HG02970 (cell line): ENCODE measurements around the gene SYNJ2.

Experiments
- ATAC-seq: cut with Tn5 transposase; IDR thresholded peaks from one replicate; pipeline ENCODE4 v1.9.1; 2021; ENCODE audit warnings: mild to moderate bottlenecking, moderate library complexity, moderate number of reproducible peaks; ENCODE audit not compliant: unreplicated experiment, low FRiP score

The SYNJ2 gene

DNA sequence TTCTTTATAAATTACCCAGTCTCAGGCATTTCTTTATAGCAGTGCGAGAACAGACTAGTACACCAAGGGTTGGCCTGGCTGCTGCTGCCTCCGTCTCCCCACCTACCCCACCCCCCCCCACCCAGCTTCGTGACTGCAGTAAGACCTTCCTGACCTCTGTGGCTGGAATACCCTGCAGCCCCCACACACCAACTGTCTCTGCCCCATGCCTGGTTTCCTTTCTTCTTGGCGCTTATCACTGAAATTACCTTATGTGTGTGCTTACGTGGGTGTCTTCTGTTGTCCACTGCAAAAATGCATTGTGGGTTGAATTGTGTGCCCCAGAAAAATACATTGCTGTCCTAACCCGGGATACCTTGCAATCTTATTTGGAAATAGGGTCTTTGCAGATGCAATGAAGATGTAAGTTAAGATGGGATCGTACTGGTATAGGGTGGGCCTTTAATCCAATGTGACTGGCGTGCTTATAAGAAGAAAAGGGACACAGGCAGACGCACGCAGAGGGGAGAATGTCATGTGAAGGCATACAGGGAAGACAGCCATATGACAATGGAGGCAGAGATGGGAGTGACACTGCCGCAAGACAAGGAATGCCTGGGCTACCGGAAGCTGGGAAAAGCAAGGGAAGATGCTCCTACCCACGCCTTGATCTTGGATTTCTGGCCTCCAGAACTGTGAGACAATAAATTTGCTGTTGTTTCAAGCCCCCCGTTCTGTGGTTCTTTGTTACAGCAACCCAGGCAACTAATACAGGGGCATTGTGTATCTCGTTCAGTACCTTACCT is 15.4 kb downstream of the SYNJ2 start:
- no peak for ATAC-seq

DNA sequence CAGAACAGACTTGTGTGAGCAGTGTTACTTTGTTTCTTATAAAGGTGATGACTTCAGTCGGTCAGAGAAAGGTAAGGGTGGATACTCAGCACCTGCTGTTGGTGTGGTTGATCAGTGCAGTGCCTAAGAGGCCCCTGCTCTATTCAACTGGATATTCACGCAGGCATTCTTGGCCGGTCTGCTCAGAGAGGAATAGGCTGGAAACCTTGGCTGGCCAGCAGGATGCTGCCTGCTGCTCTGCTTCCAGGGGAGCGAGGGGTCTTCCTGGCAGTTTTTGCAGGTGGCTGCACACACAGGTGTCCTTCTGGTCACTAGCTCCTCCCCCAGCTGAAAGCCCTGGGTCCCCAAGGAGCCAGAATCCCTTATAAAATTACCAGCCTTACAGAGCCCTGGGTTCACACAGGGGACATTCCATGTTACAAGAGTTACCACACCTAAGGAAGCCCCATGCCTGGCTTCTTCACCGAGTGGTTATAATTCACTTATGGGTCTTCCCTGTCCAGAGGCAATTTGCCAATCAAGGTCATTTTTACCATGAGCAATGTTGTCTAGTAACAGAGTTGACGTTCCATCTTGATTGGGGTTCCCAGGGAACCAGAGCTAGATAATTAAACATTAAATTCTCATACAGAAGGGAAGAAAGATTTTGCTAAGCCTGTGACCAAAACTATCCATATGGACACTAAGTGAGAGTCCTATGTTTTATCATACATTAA is 16.4 kb downstream of the SYNJ2 start:
- ATAC-seq: no peak

DNA sequence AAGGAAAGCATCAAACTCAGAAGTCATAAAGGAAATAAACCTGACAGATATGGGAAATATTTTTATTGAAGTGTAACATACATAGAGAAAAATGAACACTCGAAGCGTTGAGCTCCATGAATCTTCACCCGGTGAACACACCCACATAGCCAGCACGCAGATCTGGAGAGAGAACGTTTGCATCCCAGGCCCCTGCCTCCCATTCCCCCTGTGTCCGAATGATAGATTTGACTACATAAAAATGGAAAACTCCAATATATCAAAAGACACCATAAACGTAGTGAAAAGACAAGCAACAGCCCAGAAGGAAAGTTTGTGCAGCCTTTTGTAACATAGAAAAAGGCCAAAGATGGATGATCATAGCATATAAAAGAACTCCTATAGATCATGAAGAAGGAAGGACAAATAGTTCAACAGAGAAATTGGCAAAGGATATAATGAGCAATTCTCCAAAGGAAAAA is 17.1 kb downstream of the SYNJ2 start:
- ATAC-seq: no peak

DNA sequence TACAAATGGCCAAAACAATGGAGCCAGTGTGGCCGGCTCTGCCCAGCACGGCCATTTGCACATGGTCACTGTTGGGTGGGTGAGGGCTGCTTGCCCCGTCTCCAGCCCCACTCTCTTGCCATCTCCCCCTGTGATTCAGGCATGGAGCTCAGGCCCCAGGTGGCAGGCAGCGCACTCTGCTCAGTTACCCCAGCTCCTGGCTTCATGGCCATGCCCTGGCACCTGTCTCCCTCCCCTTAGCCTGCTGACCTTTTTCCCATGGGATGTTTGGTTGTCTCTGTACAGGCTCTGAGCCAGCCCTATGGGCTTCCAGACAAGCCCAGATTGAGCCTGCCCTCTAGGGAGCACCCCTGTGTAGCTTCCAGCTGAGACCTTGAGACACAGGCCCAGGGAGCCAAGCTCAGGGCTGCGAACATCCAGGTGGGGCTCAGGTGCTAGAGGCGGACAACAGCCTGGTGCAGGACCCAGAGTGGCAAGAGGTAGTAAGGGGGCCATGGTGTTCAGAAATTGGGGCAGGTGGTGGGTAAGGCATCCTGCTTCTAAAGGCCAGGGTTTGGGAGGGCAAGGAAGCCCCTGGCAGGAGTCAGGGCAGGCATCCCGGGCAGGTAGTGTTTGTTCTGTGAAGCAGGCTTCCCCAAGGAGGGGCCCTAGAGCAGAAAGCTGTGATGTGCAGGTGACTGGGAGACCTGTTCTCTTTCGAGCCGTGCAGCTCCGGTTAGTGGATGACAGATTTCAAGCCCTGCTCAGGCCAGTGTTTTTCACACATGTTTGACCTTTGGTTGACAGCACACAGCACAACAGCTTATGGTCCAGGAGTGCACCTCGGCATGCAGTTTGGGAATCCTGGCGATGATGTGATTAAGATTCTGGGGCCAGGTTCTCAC is 17.7 kb downstream of the SYNJ2 start:
- no peak for ATAC-seq

DNA sequence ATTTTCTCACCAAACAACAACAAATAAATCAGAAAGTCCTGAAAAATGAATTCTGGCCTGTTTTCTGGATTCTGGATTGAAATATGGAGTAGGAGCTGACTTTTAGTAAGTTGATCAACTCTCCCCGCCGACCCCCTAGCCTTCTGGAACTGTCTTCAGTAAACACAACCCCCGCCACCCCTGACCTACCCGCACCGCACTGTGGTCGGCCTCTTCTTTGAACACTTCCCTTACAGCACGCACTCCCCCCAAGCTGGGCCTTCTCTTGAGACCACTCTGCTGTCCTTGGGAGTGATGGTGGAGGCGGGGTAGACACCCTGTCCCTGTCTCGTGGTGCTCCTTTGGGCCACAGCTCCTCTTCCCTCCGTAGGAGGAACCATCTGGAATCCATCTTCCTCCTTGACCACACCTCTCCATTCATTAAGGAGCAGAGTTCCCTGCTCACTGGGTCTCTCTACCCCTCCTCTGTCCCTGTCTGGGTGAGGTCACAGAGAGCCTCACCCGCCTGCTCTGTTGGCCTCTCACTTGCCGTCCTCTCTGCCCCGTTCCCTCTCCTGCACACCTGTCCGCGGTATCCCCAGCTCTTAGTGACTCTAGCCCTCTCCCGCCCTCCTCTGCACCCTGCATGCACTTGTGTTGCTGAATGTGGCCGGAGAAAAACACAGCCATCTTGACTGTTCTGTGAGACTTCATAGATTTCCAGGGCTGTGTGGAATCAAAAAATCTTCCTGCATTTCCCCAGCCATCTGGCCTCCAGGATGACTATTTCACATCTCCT is 19.1 kb downstream of the SYNJ2 start:
- no peak for ATAC-seq

DNA sequence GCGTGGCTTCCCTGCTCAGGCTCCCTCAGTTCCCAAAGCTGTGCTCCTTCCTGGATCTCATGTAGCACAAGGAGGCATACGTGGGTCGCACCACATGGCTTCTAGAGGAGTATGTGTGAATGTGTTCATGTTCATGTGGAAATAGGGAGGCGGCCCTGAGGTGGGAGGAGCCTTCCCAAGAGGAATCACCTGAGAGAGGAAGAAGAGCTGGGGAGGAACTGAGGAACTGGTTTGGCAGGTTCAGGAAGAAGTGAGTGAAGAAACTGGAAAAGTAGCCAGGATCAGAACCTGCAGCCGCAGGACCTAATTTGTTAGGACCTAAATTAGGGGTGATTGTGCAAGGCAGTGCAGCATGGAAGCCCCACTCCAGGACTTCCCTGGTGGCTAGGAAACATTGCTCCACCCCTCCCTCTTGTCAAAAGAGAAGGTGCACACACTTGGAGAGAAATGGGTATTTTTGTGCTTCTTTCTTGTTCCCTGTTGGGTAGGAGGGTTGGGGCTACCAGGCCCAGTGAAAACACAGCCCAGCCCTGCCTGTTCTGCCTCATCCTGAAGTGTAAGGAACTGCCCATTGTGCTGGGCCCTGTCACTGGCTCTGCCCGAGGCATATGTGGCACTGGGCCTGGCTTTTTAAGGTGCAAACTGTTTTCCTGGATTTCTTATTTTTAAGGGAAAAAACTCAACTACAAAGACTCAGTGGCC is 20.7 kb downstream of the SYNJ2 start:
- no peak for ATAC-seq

DNA sequence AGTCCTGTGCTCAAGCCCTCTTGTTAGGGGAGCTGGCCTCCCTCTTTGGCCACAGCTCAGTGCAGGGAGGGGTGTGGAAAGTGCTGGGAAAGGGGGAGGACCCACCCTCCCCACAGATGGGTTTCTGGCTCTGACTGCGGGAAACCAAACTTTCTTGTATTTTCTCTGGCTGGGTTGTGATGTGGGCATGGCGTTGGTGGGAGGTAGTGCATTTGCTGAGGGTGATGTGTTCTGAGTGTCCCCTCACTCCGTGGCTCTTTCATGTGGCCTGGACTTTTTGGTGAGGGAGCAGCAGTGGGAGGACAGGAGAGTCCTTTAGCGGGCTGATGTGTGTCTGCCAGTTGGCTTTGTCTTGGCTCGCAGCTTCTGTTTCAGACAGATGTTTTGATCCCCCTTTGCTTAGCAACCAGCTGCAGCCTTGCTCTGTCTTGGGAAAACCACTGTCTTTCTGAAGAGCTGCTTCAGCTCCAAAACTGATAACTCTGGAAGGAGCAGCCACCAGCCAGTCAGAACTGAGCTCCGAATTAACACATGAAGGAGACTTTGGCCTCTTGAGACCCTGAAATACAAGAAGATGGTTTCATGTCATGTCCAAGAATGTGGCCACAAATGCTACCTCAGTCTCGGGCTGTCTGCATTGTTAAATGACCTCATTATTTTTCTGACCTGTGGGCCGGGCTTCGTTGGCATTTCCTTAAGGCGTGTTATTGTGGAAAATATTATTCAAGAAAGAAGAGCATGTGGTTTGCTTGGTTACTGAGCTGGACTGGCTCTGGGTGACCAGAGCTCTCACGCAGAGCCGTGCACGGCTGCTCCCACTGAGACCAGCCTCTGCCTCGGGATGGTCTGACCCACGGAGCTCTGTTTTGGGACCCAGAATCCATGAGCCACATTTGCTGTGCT is 21.5 kb downstream of the SYNJ2 start:
- ATAC-seq: no peak

DNA sequence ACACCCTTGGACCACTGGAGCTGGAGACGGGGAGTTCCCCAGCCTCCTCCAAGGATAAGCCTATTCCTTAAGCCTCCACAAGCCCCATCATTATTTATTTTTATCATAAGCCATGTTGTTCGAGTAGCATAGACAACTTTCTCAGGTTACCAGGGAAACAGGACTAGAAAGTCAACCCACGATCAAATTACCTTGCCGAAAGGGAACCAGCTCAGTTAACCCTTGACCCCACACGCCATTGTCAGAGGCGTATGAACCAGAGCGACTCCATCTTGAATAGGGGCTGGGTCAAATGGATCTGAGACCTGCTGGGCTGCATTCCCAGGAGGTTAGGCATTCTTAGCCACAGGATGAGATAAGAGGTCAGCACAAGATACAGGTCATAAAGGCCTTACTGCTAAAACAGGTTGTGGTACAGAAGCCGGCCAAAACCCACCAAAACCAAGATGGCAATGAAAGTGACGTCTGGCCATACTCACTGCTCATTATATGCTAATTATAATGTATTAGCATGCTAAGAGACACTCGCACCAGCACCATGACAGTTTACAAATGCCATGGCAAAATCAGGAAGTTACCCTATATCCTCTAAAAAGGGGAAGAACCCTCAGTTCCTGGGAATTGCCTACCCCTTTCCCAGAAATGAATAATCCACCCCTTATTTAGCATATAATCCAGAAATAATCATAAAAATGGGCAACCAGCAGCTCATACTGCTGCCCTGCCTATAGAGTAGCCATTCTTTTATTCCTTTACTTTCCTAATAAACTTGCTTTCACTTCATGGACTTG is 22.4 kb downstream of the SYNJ2 start:
- no peak for ATAC-seq

DNA sequence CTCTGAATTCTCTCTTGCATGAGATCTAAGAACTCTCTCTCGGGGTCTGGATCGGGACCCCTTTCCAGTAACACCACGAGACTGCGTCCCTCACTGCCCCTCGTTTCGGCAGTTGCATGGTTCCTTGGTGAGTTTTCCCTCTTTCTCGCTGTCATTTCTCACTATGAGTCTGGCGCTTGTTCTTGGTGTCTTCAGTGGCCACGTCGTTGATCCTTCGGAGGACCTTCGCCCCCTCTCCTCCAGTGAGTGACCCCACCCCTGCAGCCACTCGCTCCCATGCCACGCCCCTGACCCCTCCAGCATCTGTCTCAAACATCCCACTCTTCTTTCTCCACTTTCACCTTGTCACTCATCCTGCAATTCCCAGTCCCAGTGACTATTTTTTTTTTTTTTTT is 23.0 kb downstream of the SYNJ2 start:
- no peak for ATAC-seq

DNA sequence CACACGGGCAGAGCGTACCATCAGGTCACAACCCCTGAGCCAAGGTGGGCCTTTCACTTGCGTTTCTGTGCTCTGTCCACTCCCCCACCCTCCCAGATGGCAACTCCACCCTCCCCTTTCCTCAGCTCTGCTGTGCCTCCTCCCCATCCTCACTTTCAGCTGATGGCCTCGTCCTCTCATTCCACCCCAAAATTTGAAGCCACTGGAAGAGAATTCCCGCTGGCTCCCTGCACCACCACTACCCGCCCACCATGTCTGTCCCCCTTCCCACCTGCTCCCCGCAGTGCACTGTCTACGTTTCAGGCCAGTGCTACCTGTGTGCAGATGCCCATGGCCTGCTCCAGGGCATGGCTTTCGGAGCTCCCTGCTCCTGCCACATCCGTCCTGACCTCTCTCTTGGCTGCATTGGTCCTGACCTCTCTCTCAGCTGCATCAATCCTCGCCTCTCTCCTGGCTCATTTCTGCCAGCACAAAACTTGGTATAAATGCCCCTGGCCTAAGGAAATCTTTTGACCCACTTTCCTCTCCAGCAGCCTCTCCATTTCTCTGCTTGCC is 24.0 kb downstream of the SYNJ2 start:
- no peak for ATAC-seq

DNA sequence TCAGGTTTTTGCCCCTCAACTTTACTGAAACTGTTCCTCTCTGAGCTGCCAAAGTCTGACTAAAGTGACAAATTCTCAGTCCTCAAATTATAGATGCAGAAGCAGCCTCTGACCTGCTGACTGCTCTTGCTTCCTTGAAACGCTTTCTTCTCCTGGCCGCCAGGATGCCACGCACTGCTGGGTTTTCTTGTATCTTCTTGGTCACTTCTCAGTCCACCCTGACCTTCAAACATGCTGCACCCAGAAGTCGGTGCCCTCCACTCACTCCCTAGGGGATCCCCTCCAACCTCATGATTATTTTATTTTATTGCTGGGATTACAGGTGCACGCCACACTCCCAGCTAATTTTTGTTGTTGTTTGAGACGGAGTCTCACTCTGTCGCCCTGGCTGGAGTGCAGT is 24.7 kb downstream of the SYNJ2 start:
- no peak for ATAC-seq

DNA sequence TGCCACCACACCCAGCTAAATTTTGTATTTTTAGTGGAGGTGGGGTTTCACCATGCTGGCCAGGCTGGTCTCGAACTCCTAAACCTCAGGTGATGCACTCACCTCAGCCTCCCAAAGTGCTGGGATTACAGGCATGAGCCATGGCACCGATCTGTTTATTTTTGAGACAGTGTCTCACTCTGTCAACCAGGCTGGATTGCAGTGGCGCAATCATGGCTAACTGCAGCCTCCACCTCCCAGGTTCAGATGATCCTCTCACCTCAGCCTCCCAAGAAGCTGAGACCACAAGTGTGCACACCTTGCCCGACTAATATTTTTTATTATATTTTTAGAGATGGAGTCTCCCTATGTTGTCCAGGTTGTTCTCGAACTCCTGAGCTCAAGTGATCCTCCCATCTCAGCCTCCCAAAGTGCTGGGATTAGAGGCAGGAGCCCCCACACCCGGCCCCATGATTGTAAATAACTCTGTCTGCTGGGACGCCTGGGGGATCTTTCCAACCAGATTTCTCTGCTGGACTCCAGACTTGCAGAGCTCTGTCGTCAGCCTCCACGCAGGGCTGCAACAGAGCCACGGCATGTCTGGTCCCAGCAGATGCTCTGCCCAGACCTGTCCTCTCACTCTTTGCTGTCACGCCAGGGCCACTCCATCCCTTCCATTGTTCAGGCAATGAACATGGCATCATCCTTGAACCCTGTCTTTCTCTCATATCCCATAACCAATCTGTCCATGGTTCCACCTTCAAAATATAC is 25.3 kb downstream of the SYNJ2 start:
- ATAC-seq: no peak

DNA sequence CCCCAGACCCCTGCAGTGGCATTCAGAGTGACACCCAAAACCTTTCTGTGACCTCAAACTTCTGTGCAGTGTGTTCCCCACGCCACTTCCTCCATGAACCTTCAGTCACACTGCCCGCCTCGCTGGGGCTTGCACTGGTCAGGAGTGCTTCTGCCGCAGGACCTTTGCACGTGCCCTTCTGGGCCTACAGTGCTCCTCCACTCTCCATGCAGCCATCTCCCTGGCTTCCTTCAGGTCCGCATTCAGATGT is 27.1 kb downstream of the SYNJ2 start:
- no peak for ATAC-seq

DNA sequence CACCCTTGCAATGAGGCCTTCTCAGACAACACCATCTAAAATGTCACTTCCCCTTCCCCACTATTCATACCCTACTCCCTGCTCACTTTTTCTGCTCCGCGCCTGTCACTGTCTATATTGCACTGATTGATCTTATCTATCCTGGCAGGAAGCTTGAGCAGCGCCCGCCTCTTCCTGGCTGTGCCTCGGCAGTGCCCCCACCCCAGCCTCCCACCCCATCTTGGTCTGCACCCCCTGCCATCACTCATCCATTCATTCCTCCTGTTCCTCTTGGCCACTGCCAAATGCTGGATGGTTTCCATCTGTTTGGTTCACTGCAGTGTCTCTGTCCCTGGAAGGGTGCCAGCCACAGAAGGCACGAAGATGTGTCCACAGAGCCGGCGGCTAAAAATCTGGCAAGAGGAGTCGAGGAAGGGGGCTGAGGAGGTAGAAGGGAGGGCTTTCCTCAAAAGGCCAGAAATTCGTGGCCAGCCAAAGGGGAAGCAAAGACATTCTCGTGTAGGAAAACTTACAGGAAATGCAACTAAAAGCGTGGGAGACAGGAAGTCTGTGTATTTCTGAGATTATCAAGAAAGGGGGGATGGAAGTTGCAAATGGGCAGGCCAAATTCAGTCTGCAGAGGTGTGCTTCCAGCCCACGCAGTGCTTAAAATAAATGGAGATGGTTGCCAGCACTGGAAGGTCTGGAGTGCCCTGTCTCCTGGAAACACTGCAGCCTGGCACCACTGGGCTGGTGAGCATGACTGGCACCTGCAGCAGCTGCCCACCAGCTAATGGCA is 27.6 kb downstream of the SYNJ2 start:
- ATAC-seq: no peak

DNA sequence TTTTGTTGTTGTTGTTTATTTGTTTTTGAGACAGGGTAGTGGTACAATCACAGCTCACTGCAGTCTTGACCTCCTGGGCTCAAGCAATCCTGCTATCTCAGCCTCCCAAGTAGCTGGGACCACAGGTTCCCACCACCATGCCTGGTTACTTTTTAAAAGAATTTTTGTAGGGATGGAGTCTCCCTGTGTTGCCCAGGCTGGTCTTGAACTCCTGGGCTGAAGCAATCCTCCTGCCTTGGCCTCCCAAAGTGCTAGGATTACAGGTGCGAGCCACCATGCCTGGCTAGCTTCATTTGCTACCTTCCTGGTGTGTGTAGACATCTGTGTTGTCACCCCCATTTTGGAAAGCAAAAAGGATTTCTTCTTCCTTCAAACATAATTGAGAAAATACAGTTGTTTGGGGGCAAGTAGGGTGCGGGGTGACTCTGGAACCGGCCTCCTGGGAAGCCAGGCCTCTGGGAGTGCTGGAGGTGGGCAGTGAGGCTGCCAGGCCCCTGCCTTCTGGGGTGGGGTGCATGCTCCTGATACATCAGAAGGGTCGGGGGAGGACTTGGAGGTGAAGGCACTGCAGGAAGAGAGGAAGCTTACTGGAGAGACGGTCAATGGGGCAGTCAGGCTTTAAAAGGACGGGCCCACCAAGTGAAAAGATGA is 28.4 kb downstream of the SYNJ2 start:
- no peak for ATAC-seq
